Erythroblast (primary cell): ENCODE data around the gene ELANE.

Experiments
- GATA1 ChIP-seq: IDR thresholded peaks from 2 replicates; pipeline ENCODE4 v1.6.1; 2011; ENCODE audit warnings: low read depth, mild to moderate bottlenecking, control low read depth, low read length, moderate library complexity
- POLR2A ChIP-seq: IDR thresholded peaks from 2 replicates; pipeline ENCODE4 v1.6.1; 2011; ENCODE audit warnings: mild to moderate bottlenecking, low read length

- TF ChIP-seq POLR2A (no peak), GATA1 (no peak)
Measured at GRCh38 chr19:871446-872265, 19.6 kb downstream of the ELANE start.
